ENCODE results near the gene CXCL12.

- TF ChIP-seq POLR2A (IDR thresholded peaks at IDR 0.05; ENCODE audit: low read depth, low read length) (no peak), CTCF (IDR thresholded peaks at IDR 0.05; ENCODE audit: extremely low read depth in 1 of 2, insufficient read depth in 1 of 2, low read depth in 1 of 2, low read length in 2 of 2) (no peak), POLR2AphosphoS5 (IDR thresholded peaks at IDR 0.05; ENCODE audit: insufficient read depth, low read depth, low read length) (no peak), EZH2 (IDR thresholded peaks at IDR 0.05; ENCODE audit: borderline replicate concordance, low read depth, low read length, severe bottlenecking) (no peak)
Observed at GRCh38 chr10:44380829-44381600, 3.9 kb downstream of the CXCL12 start.

All from endothelial cell of umbilical vein (primary cell).